Esophagus muscularis mucosa (tissue), 4 donors: Measurements from ENCODE around the gene MAP3K1. TPM values are rescaled to one million over a fixed set of nuclear protein-coding genes. Genes with fewer than 3 reads are reported as not detected.

Experiments used
- DNase-seq: peaks from one replicate; pipeline ENCODE4 v3.0.0-alpha.2; 2017; ENCODE audit errors: extremely low spot score
- H3K27ac ChIP-seq, 4 donors: fragments of 200-600 bp; sonication (generic); replicated peaks in 1 of 4; 1 replicate in 3 of 4; 2 replicates in 1 of 4; pipeline ENCODE4 v1.5.1; 2016 to 2019; ENCODE audit warnings: mild to moderate bottlenecking in 1 of 4
- H3K27me3 ChIP-seq, 4 donors: fragments of 200-600 bp; sonication (generic); one replicate each; pipeline versions ENCODE4 v1.5.1 to v1.6.0; 2016 to 2019
- H3K36me3 ChIP-seq, 4 donors: fragments of 200-600 bp; sonication (generic); one replicate each; pipeline ENCODE4 v1.5.1; 2016 to 2019
- H3K4me1 ChIP-seq, 4 donors: fragments of 200-600 bp; sonication (generic); one replicate each; pipeline ENCODE4 v1.5.1; 2016 to 2019
- H3K4me3 ChIP-seq, 4 donors: fragments of 200-600 bp; sonication (generic); 1 replicate in 2 of 4; 2 replicates in 2 of 4; pipeline ENCODE4 v1.5.1; 2016 to 2019; ENCODE audit warnings: mild to moderate bottlenecking in 4 of 4, moderate library complexity in 1 of 4
- H3K9me3 ChIP-seq, 4 donors: fragments of 200-600 bp; sonication (generic); 1 replicate in 3 of 4; 2 replicates in 1 of 4; pipeline ENCODE4 v1.5.1; 2016 to 2019
- EP300 ChIP-seq: sonication (generic); formaldehyde crosslinking; IDR thresholded peaks from one replicate; pipeline ENCODE4 v1.6.1; 2017; ENCODE audit warnings: antibody characterized with exemption
- POLR2A ChIP-seq: fragments of 450-650 bp; IDR thresholded peaks from one replicate; pipeline ENCODE4 v1.6.1; 2017; ENCODE audit warnings: antibody characterized with exemption, moderate library complexity, mild to moderate bottlenecking, low read depth
- POLR2AphosphoS5 ChIP-seq, 2 donors: sonication (generic); formaldehyde crosslinking; IDR thresholded peaks; one replicate each; pipeline ENCODE4 v1.6.1; 2017; ENCODE audit warnings: antibody characterized with exemption in 2 of 2
- WGBS: methylation state at CpG from one replicate; pipeline ENCODE4 v1.1.5; 2018; 5-methylcytosine and 5-hydroxymethylcytosine counted together
- intact Hi-C: fragments of 100-400 bp; cut with DNase I; formaldehyde crosslinking; loops from one replicate; pipeline ENCODE4 v1.15.1; 2023
- total RNA-seq, 4 donors: library from RNA; depleted of rRNA; stranded (reverse); fragments of >200 nt; gene quantifications; one replicate each; pipeline versions ENCODE4 v1.1.0 to v1.2.1, GENCODE V29; 2016
- TF ChIP-seq, protein P1 (sequence below), 3 experiments: fragments of 200-600 bp in 2 of 3; fragments of 450-650 bp in 1 of 3; sonication (generic) in 2 of 3; IDR thresholded peaks; one replicate each; pipeline ENCODE4 v1.5.1; 2017 to 2019; ENCODE audit warnings: antibody characterized with exemption in 3 of 3, mild to moderate bottlenecking in 2 of 3, moderate library complexity in 1 of 3

The MAP3K1 gene
- total RNA-seq, 4 donors from 2014 or later = 7.2 to 12.3 (median 8.8) TPM

DNA sequence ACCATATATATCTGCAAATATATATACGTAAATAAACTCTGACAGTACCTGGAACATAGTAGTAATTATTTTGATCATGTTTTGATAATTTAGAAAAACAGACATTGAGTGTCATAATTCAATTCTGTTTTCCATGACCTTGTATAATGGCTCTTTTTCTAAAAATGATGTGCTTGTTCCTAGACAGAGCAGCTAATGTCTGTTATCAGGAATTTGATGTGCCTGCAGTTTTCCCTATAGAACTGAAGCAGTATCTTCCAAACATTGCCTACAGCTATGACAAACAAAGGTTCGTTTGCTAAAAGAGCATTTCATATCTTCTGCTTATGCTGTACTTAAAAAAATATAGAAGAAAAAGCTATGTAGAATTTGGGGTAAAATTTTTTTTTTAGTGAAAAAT, 99.3 kb downstream of the MAP3K1 start:
- H3K36me3 ChIP-seq = peaks cover 0 to 4% (median 2%) of the 10 kb centered on the region in 4 donors
- intact Hi-C loops = no loop called here
- DNase-seq = no peak
- H3K4me3 ChIP-seq = no peak overlapping the region
- TF ChIP-seq POLR2A = no peak
- TF ChIP-seq, protein P1, sequence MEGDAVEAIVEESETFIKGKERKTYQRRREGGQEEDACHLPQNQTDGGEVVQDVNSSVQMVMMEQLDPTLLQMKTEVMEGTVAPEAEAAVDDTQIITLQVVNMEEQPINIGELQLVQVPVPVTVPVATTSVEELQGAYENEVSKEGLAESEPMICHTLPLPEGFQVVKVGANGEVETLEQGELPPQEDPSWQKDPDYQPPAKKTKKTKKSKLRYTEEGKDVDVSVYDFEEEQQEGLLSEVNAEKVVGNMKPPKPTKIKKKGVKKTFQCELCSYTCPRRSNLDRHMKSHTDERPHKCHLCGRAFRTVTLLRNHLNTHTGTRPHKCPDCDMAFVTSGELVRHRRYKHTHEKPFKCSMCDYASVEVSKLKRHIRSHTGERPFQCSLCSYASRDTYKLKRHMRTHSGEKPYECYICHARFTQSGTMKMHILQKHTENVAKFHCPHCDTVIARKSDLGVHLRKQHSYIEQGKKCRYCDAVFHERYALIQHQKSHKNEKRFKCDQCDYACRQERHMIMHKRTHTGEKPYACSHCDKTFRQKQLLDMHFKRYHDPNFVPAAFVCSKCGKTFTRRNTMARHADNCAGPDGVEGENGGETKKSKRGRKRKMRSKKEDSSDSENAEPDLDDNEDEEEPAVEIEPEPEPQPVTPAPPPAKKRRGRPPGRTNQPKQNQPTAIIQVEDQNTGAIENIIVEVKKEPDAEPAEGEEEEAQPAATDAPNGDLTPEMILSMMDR (IDR thresholded peaks at IDR 0.05) = no peak
- TF ChIP-seq EP300 = no peak
- no peak for TF ChIP-seq POLR2AphosphoS5 (IDR thresholded peaks at IDR 0.05)
- H3K9me3 ChIP-seq = no peaks in the 10 kb centered on the region
- no peak overlapping the region for H3K27ac ChIP-seq
- no peaks in the 10 kb centered on the region for H3K27me3 ChIP-seq
- WGBS = 90% methylated on average over 2 of the region's 2 CpGs
- H3K4me1 ChIP-seq = peaks cover 7 to 10% (median 8%) of the 10 kb centered on the region in 4 donors

- intact Hi-C loops = no loop called here
- no peaks in the 10 kb centered on the region for H3K27me3 ChIP-seq
- no peak overlapping the region for H3K4me3 ChIP-seq
- no peak overlapping the region for H3K27ac ChIP-seq
- no peaks in the 10 kb centered on the region for H3K9me3 ChIP-seq
- no peaks in the 10 kb centered on the region for H3K4me1 ChIP-seq
- H3K36me3 ChIP-seq = peaks cover 4 to 13% (median 10%) of the 10 kb centered on the region in 4 donors
- 83% methylated on average over 2 of the region's 2 CpGs for WGBS
- TF ChIP-seq POLR2A = no peak
- TF ChIP-seq EP300 = no peak
- TF ChIP-seq, protein P1 (IDR thresholded peaks at IDR 0.05) = no peak
- no peak for TF ChIP-seq POLR2AphosphoS5 (IDR thresholded peaks at IDR 0.05)
- DNase-seq = no peak
These were observed 102.2 kb downstream of the MAP3K1 start for GRCh38 chr5:56917534-56917933.

GRCh38 chr5:56918054-56918453, 102.7 kb downstream of the MAP3K1 start:
- Histone ChIP-seq H3K27me3 (no peaks in the 10 kb centered on the region), H3K36me3 (peaks cover 9 to 18% (median 15%) of the 10 kb centered on the region in 4 donors), H3K4me3 (no peak overlapping the region), H3K9me3 (no peaks in the 10 kb centered on the region), H3K27ac (no peak overlapping the region), H3K4me1 (no peaks in the 10 kb centered on the region)
- no peak for TF ChIP-seq EP300
- TF ChIP-seq POLR2AphosphoS5 (IDR thresholded peaks at IDR 0.05) = no peak
- TF ChIP-seq, protein P1 (IDR thresholded peaks at IDR 0.05) = no peak
- no peak for TF ChIP-seq POLR2A
- no peak for DNase-seq
- intact Hi-C loops = no loop called here
- 74% methylated on average over 2 of the region's 2 CpGs for WGBS

DNA sequence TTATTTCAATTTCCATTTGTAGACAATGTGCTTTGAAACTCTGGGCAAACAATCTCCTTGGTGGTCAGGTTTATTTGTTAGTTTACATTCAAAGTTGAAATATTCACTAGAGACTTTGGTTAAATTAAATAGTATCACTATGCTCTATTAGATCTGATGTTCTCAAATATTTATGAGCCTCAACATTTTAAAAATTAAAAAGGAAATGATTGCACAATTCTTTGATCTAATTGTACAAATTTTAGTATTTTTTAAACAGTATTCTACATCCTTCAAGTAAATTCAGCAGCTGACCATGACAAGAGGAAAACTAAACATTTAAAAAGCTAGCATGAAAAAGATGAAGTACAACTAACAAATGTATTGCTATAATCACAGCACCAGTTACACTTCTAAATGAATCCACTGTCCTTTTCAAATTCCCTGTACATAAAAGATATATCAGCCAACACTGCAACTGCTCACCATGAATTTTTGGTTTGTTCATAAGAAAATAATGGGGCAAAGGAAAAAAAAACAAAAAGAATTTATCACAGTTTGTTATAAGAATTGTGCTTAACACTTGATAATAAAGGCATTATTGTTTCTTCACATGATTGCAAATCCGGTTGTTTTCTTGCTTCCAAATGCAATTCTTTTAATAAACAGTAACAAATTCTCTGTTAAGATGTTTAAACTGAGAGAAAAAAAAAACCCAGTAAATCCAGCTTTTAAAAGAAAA, 104.8 kb downstream of the MAP3K1 start:
- Histone ChIP-seq H3K36me3 (peaks cover 14 to 37% (median 26%) of the 10 kb centered on the region in 4 donors), H3K4me3 (no peak overlapping the region), H3K27me3 (no peaks in the 10 kb centered on the region), H3K4me1 (no peaks in the 10 kb centered on the region), H3K27ac (no peak overlapping the region), H3K9me3 (no peaks in the 10 kb centered on the region)
- TF ChIP-seq EP300 (no peak), POLR2A (no peak), POLR2AphosphoS5 (IDR thresholded peaks at IDR 0.05) (no peak)
- TF ChIP-seq, protein P1 (IDR thresholded peaks at IDR 0.05) = no peak
- WGBS = 79% methylated on average over 1 of the region's 1 CpG
- DNase-seq = no peak
- intact Hi-C loops = no loop called here

- H3K9me3 ChIP-seq = no peaks in the 10 kb centered on the region
- peaks cover 18 to 62% (median 46%) of the 10 kb centered on the region in 4 donors for H3K36me3 ChIP-seq
- H3K4me1 ChIP-seq = no peaks in the 10 kb centered on the region
- TF ChIP-seq, protein P1 (IDR thresholded peaks at IDR 0.05) = no peak
- no peak for TF ChIP-seq POLR2AphosphoS5 (IDR thresholded peaks at IDR 0.05)
- no peak for TF ChIP-seq EP300
- no peak for TF ChIP-seq POLR2A
- H3K27ac ChIP-seq = no peak overlapping the region
- DNase-seq = no peak
- H3K27me3 ChIP-seq = no peaks in the 10 kb centered on the region
- 93% methylated on average over 5 of the region's 6 CpGs for WGBS
- intact Hi-C loops = no loop called here
- no peak overlapping the region for H3K4me3 ChIP-seq
These were observed 107.6 kb downstream of the MAP3K1 start for GRCh38 chr5:56922922-56923321.
